ENCODE measurements around the gene ENTPD8.

The ENTPD8 gene

DNA sequence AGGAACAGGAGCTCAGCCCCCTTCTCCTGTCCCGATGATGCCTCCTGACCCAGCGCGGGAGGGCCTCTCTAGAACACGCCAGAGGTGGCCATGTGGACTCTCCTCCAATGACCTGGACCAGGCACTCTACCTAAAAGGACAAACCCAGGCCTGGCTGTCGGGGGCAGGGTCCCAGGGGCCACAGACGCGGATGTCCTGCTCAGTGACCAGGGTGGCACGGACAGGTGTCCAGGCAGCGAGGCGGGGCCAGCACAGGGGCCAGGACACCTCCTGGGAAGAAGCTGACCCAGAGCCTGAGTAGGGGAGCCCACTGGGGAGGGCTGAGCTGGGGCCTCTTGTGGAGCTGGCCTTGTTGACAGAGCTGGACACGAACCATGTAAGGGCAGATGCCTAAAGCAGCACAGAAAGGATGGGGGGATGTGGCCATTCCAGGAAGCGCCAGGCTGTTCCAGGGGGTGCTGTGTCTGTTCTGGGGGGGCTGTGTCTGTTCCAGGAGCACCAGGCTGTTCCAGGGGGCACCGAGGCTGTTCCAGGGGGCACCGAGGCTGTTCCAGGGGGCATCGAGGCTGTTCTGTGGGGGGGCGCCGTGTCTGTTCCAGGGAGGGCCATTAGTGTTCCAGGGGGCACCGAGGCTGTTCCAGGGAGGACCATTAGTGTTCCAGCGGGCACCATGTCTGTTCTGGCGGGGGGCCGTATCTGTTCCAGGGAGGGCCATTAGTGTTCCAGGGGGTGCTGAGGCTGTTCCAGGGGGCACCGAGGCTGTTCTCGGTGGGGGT lies 48.7 kb downstream of the ENTPD8 start:
- TF ChIP-seq CTCF (IDR thresholded peaks at IDR 0.05; ENCODE audit: low read depth, low read length): no peak
- H3K4me3 ChIP-seq (ENCODE audit: low read depth, low read length): no peak overlapping the region

- no peak overlapping the region for H3K4me3 ChIP-seq (ENCODE audit: low read depth, low read length)
- no peak for TF ChIP-seq CTCF (IDR thresholded peaks at IDR 0.05; ENCODE audit: low read depth, low read length)
Observed at GRCh38 chr9:137391411-137391754, 49.8 kb downstream of the ENTPD8 start.

DNA sequence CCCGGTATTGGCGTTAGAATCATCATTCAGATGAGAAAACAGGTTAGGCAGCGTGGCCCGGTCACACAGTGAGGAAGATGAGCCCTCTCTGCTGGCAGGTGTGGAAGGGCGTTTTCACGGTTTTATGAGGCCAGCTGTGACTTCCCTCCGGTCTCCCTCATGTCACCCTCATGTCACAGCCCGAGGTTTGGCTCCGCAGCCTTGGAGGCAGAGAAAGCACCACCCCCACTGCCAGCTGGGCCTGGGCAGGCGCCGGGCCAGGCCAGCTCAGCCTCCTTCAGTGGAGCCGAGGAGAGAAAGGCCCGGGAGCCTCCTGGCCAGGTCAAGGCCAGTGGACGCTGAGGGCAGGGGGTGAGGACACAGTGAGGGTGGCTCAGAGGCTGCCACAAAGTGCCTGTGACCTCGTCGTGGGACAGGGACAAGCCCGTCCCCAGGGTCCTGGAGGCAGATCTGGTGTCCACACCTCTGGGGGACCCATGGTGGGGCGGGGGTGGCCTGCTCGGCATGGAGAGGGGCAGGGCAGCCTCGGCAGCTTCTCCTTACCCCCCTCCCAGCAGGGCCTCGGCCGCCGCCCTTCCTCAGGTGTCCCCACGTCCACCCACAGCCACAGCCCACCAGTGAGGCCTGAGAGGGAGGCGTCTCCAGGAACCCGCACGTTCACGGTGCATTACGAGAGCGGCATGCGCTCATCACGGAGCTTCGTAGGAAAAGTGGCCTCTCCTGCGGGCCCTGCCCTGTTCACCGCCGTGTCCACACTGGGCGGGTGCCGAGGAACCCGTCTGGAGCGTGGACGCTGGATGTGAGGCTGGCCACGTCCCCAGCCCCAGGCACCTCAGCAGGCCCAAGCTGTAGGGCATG lies 50.4 kb downstream of the ENTPD8 start:
- TF ChIP-seq CTCF (IDR thresholded peaks at IDR 0.05; ENCODE audit: low read depth, low read length): no peak

DNA sequence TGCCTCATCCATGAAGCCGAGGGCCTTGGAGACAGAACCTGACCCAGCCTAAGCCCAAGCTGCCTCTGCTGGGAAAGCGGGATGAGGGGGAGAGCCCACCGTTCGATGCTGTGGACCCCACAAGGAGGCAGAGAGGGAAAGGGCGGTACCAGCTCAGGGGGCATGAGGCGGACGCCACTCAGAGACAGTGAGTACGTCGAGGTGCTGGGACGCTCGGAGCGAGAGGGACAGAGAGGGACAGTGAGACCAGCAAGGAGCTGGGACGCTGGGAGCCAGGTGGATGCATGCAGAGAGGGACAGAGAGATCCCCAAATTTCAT lies 51.8 kb downstream of the ENTPD8 start:
- no peak overlapping the region for H3K4me3 ChIP-seq (ENCODE audit: low read depth, low read length)
- TF ChIP-seq CTCF (IDR thresholded peaks at IDR 0.05; ENCODE audit: low read depth, low read length): no peak

More for the DNA sequence above, 50.4 kb downstream of the ENTPD8 start:
- no peak overlapping the region for H3K4me3 ChIP-seq (ENCODE audit: low read depth, low read length)

- no peak overlapping the region for H3K4me3 ChIP-seq (ENCODE audit: low read depth, low read length)
Observed at GRCh38 chr9:137388589-137389427, 52.3 kb downstream of the ENTPD8 start.

GRCh38 chr9:137387891-137388560 lies 53.1 kb downstream of the ENTPD8 start:
- no peak overlapping the region for H3K4me3 ChIP-seq (ENCODE audit: low read depth, low read length)
- TF ChIP-seq CTCF (IDR thresholded peaks at IDR 0.05; ENCODE audit: low read depth, low read length): no peak

More at GRCh38 chr9:137388589-137389427, 52.3 kb downstream of the ENTPD8 start:
- TF ChIP-seq CTCF (IDR thresholded peaks at IDR 0.05; ENCODE audit: low read depth, low read length): no peak
